H9 (cell line): Measurements from ENCODE around the gene FBXL7. TPM values are rescaled to one million over a fixed set of nuclear protein-coding genes. Genes with fewer than 3 reads are reported as not detected.
A peak's percentile ranks its signal among the peaks of the same experiment; 100 is the strongest.

Experiments
- DNase-seq: peaks from one replicate; pipeline ENCODE4 v3.0.0-alpha.2; 2017
- H2AFZ ChIP-seq: one replicate; pipeline ENCODE4 v1.6.1; 2013; ENCODE audit warnings: mild to moderate bottlenecking, low read length, control low read depth, moderate library complexity
- H2AK5ac ChIP-seq: 2 replicates; pipeline ENCODE4 v1.6.1; 2013; ENCODE audit warnings: low read length, control low read depth, mixed read lengths; ENCODE audit not compliant: insufficient read length
- H2BK120ac ChIP-seq: one replicate; pipeline ENCODE4 v1.6.1; 2013; ENCODE audit warnings: low read depth, mild to moderate bottlenecking, low read length, control low read depth, inconsistent platforms; ENCODE audit not compliant: poor library complexity, severe bottlenecking
- H2BK12ac ChIP-seq: 2 replicates; pipeline ENCODE4 v1.6.1; 2013; ENCODE audit warnings: low read length, control low read depth, mixed read lengths, low read depth; ENCODE audit not compliant: insufficient read length
- H2BK15ac ChIP-seq: 2 replicates; pipeline ENCODE4 v1.6.1; 2013; ENCODE audit warnings: low read depth, low read length, control low read depth
- H2BK20ac ChIP-seq: one replicate; pipeline ENCODE4 v1.6.1; 2013; ENCODE audit warnings: low read depth, mild to moderate bottlenecking, low read length, control low read depth, inconsistent platforms; ENCODE audit not compliant: poor library complexity, severe bottlenecking
- H2BK5ac ChIP-seq: 2 replicates; pipeline ENCODE4 v1.6.1; 2013; ENCODE audit warnings: low read length, control low read depth, mixed read lengths; ENCODE audit not compliant: insufficient read length
- H3K14ac ChIP-seq: 2 replicates; pipeline ENCODE4 v1.6.1; 2013; ENCODE audit warnings: low read length, control low read depth; ENCODE audit not compliant: insufficient read depth
- H3K18ac ChIP-seq: 2 replicates; pipeline ENCODE4 v1.6.1; 2013; ENCODE audit warnings: low read depth, mild to moderate bottlenecking, mixed read lengths, low read length, control low read depth; ENCODE audit not compliant: insufficient read length
- H3K23ac ChIP-seq: 2 replicates; pipeline ENCODE4 v1.6.1; 2013; ENCODE audit warnings: low read length, control low read depth, mixed read lengths, low read depth; ENCODE audit not compliant: insufficient read length
- H3K23me2 ChIP-seq: 2 replicates; pipeline ENCODE4 v1.6.1; 2013; ENCODE audit warnings: low read depth, mild to moderate bottlenecking, mixed read lengths, low read length, control low read depth; ENCODE audit not compliant: insufficient read length, poor library complexity, severe bottlenecking
- H3K27ac ChIP-seq: 2 replicates; pipeline ENCODE4 v1.5.1; 2013; ENCODE audit warnings: low read length, control low read depth, mixed read lengths, low read depth; ENCODE audit not compliant: insufficient read length
- H3K27me3 ChIP-seq: 2 replicates; pipeline ENCODE4 v1.6.1; 2013; ENCODE audit warnings: low read length, control low read depth, inconsistent platforms; ENCODE audit not compliant: insufficient read depth
- H3K4ac ChIP-seq: 2 replicates; pipeline ENCODE4 v1.6.1; 2013; ENCODE audit warnings: low read depth, mild to moderate bottlenecking, control low read depth, inconsistent platforms, low read length, moderate library complexity
- H3K4me1 ChIP-seq: 2 replicates; pipeline ENCODE4 v1.6.1; 2013; ENCODE audit warnings: low read length, control low read depth, inconsistent platforms; ENCODE audit not compliant: insufficient read depth
- H3K4me2 ChIP-seq: 2 replicates; pipeline ENCODE4 v1.6.1; 2013; ENCODE audit warnings: low read length, control low read depth, mixed read lengths; ENCODE audit not compliant: insufficient read length, insufficient read depth
- H3K56ac ChIP-seq: 2 replicates; pipeline ENCODE4 v1.6.1; 2013; ENCODE audit warnings: low read depth, mild to moderate bottlenecking, mixed read lengths, low read length, control low read depth; ENCODE audit not compliant: insufficient read length
- H3K79me1 ChIP-seq: 2 replicates; pipeline ENCODE4 v1.6.1; 2013; ENCODE audit warnings: low read depth, mild to moderate bottlenecking, moderate library complexity, low read length, control low read depth, inconsistent platforms; ENCODE audit not compliant: insufficient read depth, poor library complexity, severe bottlenecking
- H3K79me2 ChIP-seq: 2 replicates; pipeline ENCODE4 v1.6.1; 2013; ENCODE audit warnings: low read length, control low read depth, inconsistent platforms; ENCODE audit not compliant: insufficient read depth
- H3K9ac ChIP-seq: 2 replicates; pipeline ENCODE4 v1.6.1; 2013; ENCODE audit warnings: low read length, control low read depth, mixed read lengths; ENCODE audit not compliant: insufficient read length; ENCODE audit errors: extremely low read depth
- H3K9me3 ChIP-seq: one replicate; pipeline ENCODE4 v1.6.1; 2013; ENCODE audit warnings: low read depth, low read length, inconsistent platforms; ENCODE audit not compliant: control insufficient read depth
- H3T11ph ChIP-seq: one replicate; pipeline ENCODE4 v1.6.1; 2013; ENCODE audit warnings: mild to moderate bottlenecking, low read length, control low read depth, inconsistent platforms
- H4K20me1 ChIP-seq: one replicate; pipeline ENCODE4 v1.6.1; 2013; ENCODE audit not compliant: control insufficient read depth, insufficient read length, insufficient read depth
- H4K5ac ChIP-seq: 2 replicates; pipeline ENCODE4 v1.6.1; 2013; ENCODE audit warnings: low read depth, mild to moderate bottlenecking, mixed read lengths, low read length, control low read depth; ENCODE audit not compliant: insufficient read length
- H4K8ac ChIP-seq: replicated peaks from 2 replicates; pipeline ENCODE4 v1.6.1; 2013; ENCODE audit warnings: low read length, control low read depth, mixed read lengths, low read depth; ENCODE audit not compliant: insufficient read length
- H4K91ac ChIP-seq: 2 replicates; pipeline ENCODE4 v1.6.1; 2013; ENCODE audit warnings: low read depth, mild to moderate bottlenecking, moderate library complexity, mixed read lengths, low read length, control low read depth; ENCODE audit not compliant: insufficient read length
- H3K27ac Mint-ChIP-seq, 3 experiments: 2 replicates in 2 of 3; 3 replicates in 1 of 3; pipeline ENCODE4 v1.8.0; 2020 to 2021; ENCODE audit warnings: mixed read lengths in 3 of 3, mild to moderate bottlenecking in 1 of 3, moderate library complexity in 1 of 3
- H3K27me3 Mint-ChIP-seq: 2 replicates; pipeline ENCODE4 v1.8.0; 2021; ENCODE audit warnings: low read depth, mild to moderate bottlenecking, moderate library complexity, mixed read lengths
- H3K36me3 Mint-ChIP-seq, 3 experiments: 2 replicates in 2 of 3; 3 replicates in 1 of 3; pipeline ENCODE4 v1.8.0; 2020 to 2021; ENCODE audit warnings: low read depth in 3 of 3, mixed read lengths in 3 of 3; ENCODE audit not compliant: insufficient read depth in 1 of 3
- H3K4me1 Mint-ChIP-seq, 2 experiments: 2 replicates each; pipeline ENCODE4 v1.8.0; 2020; ENCODE audit warnings: mixed read lengths in 2 of 2
- H3K4me3 Mint-ChIP-seq, 2 experiments: 2 replicates in 1 of 2; 3 replicates in 1 of 2; pipeline ENCODE4 v1.8.0; 2020 to 2021; ENCODE audit warnings: mild to moderate bottlenecking in 2 of 2, mixed read lengths in 2 of 2, moderate library complexity in 1 of 2
- H3K9me3 Mint-ChIP-seq, 2 experiments: 2 replicates in 1 of 2; 3 replicates in 1 of 2; pipeline ENCODE4 v1.8.0; 2020; ENCODE audit warnings: mild to moderate bottlenecking in 2 of 2, mixed read lengths in 2 of 2, moderate library complexity in 1 of 2
- CTCF ChIP-seq: fragments of 200-600 bp; sonication (generic); conservative IDR thresholded peaks from 3 replicates; pipeline ENCODE4 v1.8.0; 2021; ENCODE audit warnings: antibody characterized with exemption, mild to moderate bottlenecking
- WGBS: extraction: QIAGEN DNeasy Blood & Tissue Kit; methylation state at CpG from one replicate; pipeline ENCODE4 v1.1.7; 2013; ENCODE audit warnings: missing lambda C conversion rate, low lambda C conversion rate, mixed read lengths; ENCODE audit not compliant: insufficient read length; ENCODE audit errors: extremely low coverage; 5-methylcytosine and 5-hydroxymethylcytosine counted together
- total RNA-seq: library from RNA; stranded (reverse); gene quantifications from 2 replicates; pipeline ENCODE4 v1.2.1, GENCODE V29; 2021

FBXL7 gene
- total RNA-seq, 1 experiment from 2014 or later = 14.6 TPM

GRCh38 chr5:15936505-15937245 lies 436.7 kb downstream of the FBXL7 start:
- Histone ChIP-seq H3K14ac (no peak overlapping the region; the same call in 1 of the 2 replicates), H2AK5ac (no peak overlapping the region), H2BK20ac (no peak overlapping the region), H3K27ac (no peak overlapping the region), H3K9ac (no peak overlapping the region), H3K9me3 (no peaks in the 10 kb centered on the region), H4K91ac (no peak overlapping the region), H3K18ac (no peak overlapping the region), H3K56ac (no peak overlapping the region), H2BK5ac (no peak overlapping the region), H2AFZ (no peak overlapping the region), H3K23ac (no peak overlapping the region), H4K5ac (no peak overlapping the region), H2BK120ac (no peak overlapping the region), H3K23me2 (no peaks in the 10 kb centered on the region), H3K4me1 (no peaks in the 10 kb centered on the region; the same call in 1 of the 2 replicates), H2BK12ac (no peak overlapping the region), H2BK15ac (no peak overlapping the region), H3K4ac (no peak overlapping the region), H3K79me1 (no peaks in the 10 kb centered on the region), H3T11ph (no peak overlapping the region), H3K27me3 (no peaks in the 10 kb centered on the region), H4K8ac (no peak overlapping the region), H4K20me1 (no peaks in the 10 kb centered on the region), H3K4me2 (no peak overlapping the region), H3K79me2 (no peaks in the 10 kb centered on the region)
- Mint-ChIP-seq H3K9me3 (no peaks in the 10 kb centered on the region), H3K36me3 (peaks cover 5 to 27% (median 24%) of the 10 kb centered on the region in 3 experiments; a peak in 6 of 7 replicates), H3K27ac (peak overlapping the region in 2 of 3 experiments; percentile 7 to 24; a peak in 2 of 7 replicates), H3K4me1 (peaks cover 26 to 31% of the 10 kb centered on the region in 2 experiments), H3K4me3 (no peak overlapping the region), H3K27me3 (no peaks in the 10 kb centered on the region)
- TF ChIP-seq CTCF = no peak
- no peak for DNase-seq
- WGBS = no CpG with 5 or more reads among the region's 60 CpGs
